ENCODE measurements around the gene TRMO.

The TRMO gene

DNA sequence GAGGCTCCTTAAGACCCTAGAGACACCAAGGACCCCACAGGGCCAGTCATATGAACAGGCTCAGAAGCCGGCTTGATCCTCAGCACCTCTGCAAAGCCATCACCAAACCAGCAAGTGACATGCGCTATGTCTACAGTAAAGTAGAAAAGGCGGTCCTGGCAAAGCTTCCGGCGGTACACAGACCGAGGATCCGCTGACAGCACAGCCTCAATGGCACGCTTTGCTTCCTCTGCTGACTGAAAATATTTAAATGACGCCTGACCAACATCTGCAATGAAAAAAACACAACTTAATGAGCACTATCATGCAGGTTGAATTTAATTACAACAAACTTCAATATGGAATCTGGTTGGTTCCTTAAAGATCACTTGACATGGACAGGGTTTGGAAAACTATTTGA lies 17.6 kb downstream of the TRMO start:
- no peaks in the 10 kb centered on the region for H3K9me3 Mint-ChIP-seq
- H3K4me3 Mint-ChIP-seq, result no peak overlapping the region
- no peak overlapping the region for H3K27ac Mint-ChIP-seq
- peaks cover 10 to 38% of the 10 kb centered on the region in 2 donors for H3K36me3 Mint-ChIP-seq
- H3K27me3 Mint-ChIP-seq, result no peaks in the 10 kb centered on the region
- DNase-seq, result no peak
- H3K4me1 Mint-ChIP-seq, result peaks cover 18 to 39% of the 10 kb centered on the region in 2 donors
- no peak for ATAC-seq (replicated peaks)

DNA sequence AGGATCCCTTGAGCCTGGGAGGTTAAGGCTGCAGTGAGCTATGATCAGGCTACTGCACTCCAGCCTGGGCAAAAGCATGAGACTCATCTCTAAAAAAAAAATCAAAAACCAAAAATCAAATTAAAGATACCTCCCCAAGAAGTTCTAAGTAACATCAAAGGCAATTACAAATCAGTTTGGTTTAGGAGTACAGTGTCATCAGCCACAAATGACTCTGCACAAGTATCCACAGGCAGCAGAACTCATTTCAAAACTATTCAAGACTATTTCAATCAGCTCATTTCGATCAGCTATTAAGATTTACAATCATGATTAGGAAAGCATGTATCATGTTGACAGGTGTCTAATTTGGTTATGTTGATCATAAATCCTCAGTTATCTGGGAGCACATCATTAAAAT lies 19.1 kb downstream of the TRMO start:
- no peak overlapping the region for H3K27ac Mint-ChIP-seq
- H3K4me1 Mint-ChIP-seq, result peaks cover 16 to 32% of the 10 kb centered on the region in 2 donors
- H3K4me3 Mint-ChIP-seq, result no peak overlapping the region
- H3K27me3 Mint-ChIP-seq, result no peaks in the 10 kb centered on the region
- ATAC-seq (replicated peaks), result no peak
- DNase-seq, result no peak
- H3K9me3 Mint-ChIP-seq, result no peaks in the 10 kb centered on the region
- peaks cover 9 to 35% of the 10 kb centered on the region in 2 donors for H3K36me3 Mint-ChIP-seq

- peaks cover 8 to 31% of the 10 kb centered on the region in 2 donors for H3K36me3 Mint-ChIP-seq
- DNase-seq, result no peak
- H3K4me1 Mint-ChIP-seq, result peaks cover 4 to 18% of the 10 kb centered on the region in 2 donors
- no peaks in the 10 kb centered on the region for H3K9me3 Mint-ChIP-seq
- no peak overlapping the region for H3K4me3 Mint-ChIP-seq
- H3K27ac Mint-ChIP-seq, result no peak overlapping the region
- no peaks in the 10 kb centered on the region for H3K27me3 Mint-ChIP-seq
- ATAC-seq (replicated peaks), result no peak
Measured at GRCh38 chr9:97900738-97901565, 21.3 kb downstream of the TRMO start.

GRCh38 chr9:97900103-97900737 lies 22.1 kb downstream of the TRMO start:
- DNase-seq, result no peak
- ATAC-seq (replicated peaks), result no peak
- no peak overlapping the region for H3K27ac Mint-ChIP-seq
- peaks cover 13 to 38% of the 10 kb centered on the region in 2 donors for H3K36me3 Mint-ChIP-seq
- no peaks in the 10 kb centered on the region for H3K27me3 Mint-ChIP-seq
- peaks cover 3 to 14% of the 10 kb centered on the region in 2 donors for H3K4me1 Mint-ChIP-seq
- H3K4me3 Mint-ChIP-seq, result no peak overlapping the region
- no peaks in the 10 kb centered on the region for H3K9me3 Mint-ChIP-seq

DNA sequence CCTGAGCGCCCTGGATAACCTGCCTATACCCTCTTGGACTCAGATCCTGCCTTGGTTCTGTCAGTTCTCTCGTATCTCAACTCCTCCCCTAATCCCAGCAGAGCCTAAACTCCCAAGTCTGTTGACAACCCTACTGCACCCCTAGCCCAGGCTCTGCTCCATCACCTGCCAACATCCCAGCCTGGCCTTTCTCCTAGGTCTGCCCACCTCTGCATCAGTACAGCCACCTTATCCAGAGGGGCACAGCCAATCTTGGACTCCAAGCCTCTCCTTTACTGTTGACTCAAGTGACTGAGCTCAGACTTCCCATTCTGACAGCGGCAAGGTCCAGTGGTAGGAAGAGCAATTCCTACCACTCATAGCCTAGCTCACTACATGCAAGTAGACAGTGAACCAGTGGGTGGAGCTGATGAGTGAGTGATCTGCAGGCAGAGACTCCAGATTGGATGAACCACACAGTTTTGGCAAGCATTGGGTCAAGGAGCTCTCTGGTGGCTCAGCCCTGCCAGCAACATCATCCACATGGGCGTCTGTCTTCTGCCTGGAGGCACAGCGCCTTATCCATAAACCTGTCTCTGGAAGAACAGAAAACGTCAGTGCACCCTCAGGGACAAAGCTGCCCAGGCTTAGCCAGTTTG lies 26.5 kb downstream of the TRMO start:
- H3K27me3 Mint-ChIP-seq, result no peaks in the 10 kb centered on the region
- no peak overlapping the region for H3K27ac Mint-ChIP-seq
- ATAC-seq (replicated peaks) (no peak), DNase-seq (no peak)
- peaks cover 8 to 10% of the 10 kb centered on the region in 2 donors for H3K9me3 Mint-ChIP-seq
- no peaks in the 10 kb centered on the region for H3K4me1 Mint-ChIP-seq
- H3K4me3 Mint-ChIP-seq, result no peak overlapping the region
- peaks cover 24 to 44% of the 10 kb centered on the region in 2 donors for H3K36me3 Mint-ChIP-seq

DNA sequence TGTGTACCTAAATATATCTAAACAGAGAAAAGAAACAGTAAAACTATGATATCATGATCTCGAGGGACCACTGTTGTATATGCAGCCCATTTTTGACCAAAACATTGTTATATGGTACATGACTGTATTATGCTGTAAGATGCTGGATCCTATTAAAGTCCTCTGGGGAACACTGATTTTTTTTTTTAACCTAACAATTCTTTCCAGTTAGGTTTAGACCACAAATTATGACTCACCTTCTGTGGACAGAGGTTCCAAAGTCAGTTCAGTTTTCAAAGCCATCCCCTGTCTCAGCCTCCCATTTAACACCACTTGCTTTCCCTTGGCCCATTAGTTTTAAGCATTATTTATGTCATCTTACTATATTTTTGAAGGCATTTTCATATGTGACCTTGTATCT lies 27.1 kb downstream of the TRMO start:
- Mint-ChIP-seq H3K9me3 (peaks cover 8 to 10% of the 10 kb centered on the region in 2 donors), H3K4me1 (no peaks in the 10 kb centered on the region), H3K27ac (no peak overlapping the region), H3K36me3 (peaks cover 24 to 42% of the 10 kb centered on the region in 2 donors), H3K4me3 (no peak overlapping the region), H3K27me3 (no peaks in the 10 kb centered on the region)
- DNase-seq, result no peak
- no peak for ATAC-seq (replicated peaks)

DNA sequence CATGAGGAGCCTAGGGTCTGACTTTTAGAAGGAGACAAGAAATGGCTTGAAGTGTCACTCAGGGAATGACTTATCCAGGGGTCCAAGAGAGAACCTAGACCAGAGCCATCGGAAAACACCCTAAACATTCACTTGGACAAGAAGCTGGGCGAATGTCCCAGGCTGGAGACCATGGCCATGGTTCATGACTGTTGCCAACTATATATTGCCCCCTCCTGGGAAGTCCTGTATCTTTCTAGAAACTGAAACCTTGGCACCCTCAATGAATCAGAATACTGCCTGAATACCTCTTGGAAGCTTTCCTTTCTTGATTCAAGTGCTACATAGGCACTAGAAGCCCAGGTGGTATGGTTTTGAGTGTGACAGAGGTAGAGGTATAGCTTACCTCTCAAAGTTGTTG lies 29.9 kb downstream of the TRMO start:
- Mint-ChIP-seq H3K9me3 (peaks cover 8 to 10% of the 10 kb centered on the region in 2 donors), H3K4me1 (no peaks in the 10 kb centered on the region), H3K36me3 (peaks cover 18 to 36% of the 10 kb centered on the region in 2 donors), H3K27ac (no peak overlapping the region), H3K4me3 (no peak overlapping the region), H3K27me3 (peaks cover 5% of the 10 kb centered on the region in 2 donors)
- DNase-seq (no peak), ATAC-seq (replicated peaks) (no peak)

DNA sequence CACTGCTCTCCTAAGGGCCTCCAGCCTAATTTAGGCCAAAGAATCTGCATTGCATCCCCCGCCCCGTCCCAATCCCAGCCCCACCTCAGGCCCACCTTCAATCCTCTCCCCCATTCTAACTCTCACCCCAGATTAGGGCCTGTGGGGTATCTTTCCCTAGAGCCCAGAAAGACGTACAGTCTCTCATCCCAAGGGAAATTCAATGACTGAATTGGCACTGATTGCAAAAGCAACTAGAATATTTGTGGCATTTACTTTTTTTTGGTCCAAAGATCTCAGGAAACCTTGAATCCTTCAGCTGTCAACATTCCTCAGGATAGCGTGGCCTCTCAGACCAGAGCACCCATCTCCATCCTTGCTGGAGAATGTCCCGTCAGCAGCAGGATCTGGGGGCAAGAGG lies 30.6 kb downstream of the TRMO start:
- H3K9me3 Mint-ChIP-seq, result peaks cover 8 to 10% of the 10 kb centered on the region in 2 donors
- DNase-seq (no peak), ATAC-seq (replicated peaks) (no peak)
- peaks cover 18 to 36% of the 10 kb centered on the region in 2 donors for H3K36me3 Mint-ChIP-seq
- peaks cover 5% of the 10 kb centered on the region in 2 donors for H3K27me3 Mint-ChIP-seq
- H3K4me3 Mint-ChIP-seq, result no peak overlapping the region
- no peak overlapping the region for H3K27ac Mint-ChIP-seq
- no peaks in the 10 kb centered on the region for H3K4me1 Mint-ChIP-seq

- Mint-ChIP-seq H3K9me3 (peaks cover 8 to 10% of the 10 kb centered on the region in 2 donors), H3K27ac (no peak overlapping the region), H3K4me3 (no peak overlapping the region), H3K4me1 (no peaks in the 10 kb centered on the region), H3K36me3 (peaks cover 12 to 25% of the 10 kb centered on the region in 2 donors), H3K27me3 (peaks cover 5% of the 10 kb centered on the region in 2 donors)
- ATAC-seq (replicated peaks) (peak in 1 of 2 donors; percentile 38), DNase-seq (no peak)
Measured at GRCh38 chr9:97889941-97890887, 32.1 kb downstream of the TRMO start.

DNA sequence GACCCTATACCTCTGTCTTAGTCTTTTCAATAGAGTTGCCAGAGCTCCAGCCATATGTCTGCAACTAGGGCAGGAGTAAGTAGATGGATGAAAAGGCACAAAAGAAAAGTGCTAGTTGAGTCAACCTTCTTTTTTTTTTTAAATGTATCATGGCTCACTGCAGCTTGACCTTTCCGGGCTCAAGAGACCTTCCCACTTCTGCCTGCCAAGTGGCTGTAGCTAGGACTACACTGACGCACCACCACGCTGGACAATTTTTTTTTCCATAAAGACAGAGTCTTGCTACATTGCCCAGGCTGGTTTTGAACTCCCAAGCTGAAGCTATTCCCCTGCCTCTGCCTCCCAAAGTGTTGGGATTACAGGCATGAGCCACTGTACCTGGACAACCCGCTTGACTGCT lies 42.0 kb downstream of the TRMO start:
- H3K27me3 Mint-ChIP-seq, result peaks cover 0 to 4% of the 10 kb centered on the region in 2 donors

GRCh38 chr9:97876061-97876460 lies 46.2 kb downstream of the TRMO start:
- Mint-ChIP-seq H3K9me3 (peaks cover 0 to 4% of the 10 kb centered on the region in 2 donors), H3K4me1 (no peaks in the 10 kb centered on the region), H3K27ac (no peak overlapping the region), H3K4me3 (no peak overlapping the region), H3K27me3 (peaks cover 4% of the 10 kb centered on the region in 2 donors), H3K36me3 (peaks cover 3% of the 10 kb centered on the region in 2 donors)
- no peak for DNase-seq
- no peak for ATAC-seq (replicated peaks)

More for the DNA sequence above, 42.0 kb downstream of the TRMO start:
- H3K27ac Mint-ChIP-seq, result no peak overlapping the region
- ATAC-seq (replicated peaks) (no peak), DNase-seq (no peak)
- no peaks in the 10 kb centered on the region for H3K4me1 Mint-ChIP-seq
- peaks cover 3% of the 10 kb centered on the region in 2 donors for H3K36me3 Mint-ChIP-seq
- H3K4me3 Mint-ChIP-seq, result no peak overlapping the region
- no peaks in the 10 kb centered on the region for H3K9me3 Mint-ChIP-seq

DNA sequence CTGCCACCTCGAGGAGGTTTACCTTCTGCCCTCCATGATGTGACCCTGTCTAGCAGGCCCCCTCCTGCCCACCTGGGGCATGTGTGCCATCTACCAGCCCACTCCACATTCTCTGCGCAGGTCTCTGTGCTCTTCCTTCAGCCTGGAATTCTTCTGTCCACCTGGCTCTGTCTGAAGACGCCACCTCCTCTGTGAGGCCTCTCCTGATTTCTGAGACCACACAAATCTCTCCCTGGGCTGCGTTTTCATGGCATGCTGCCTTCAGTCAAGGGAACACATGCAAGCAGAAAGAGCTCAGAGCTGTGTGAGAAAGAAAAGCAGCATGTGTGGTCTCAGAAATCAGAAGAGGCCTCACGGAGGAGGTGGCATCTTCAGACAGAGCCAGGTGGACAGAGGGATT lies 47.2 kb downstream of the TRMO start:
- Mint-ChIP-seq H3K4me3 (no peak overlapping the region), H3K36me3 (peaks cover 3 to 4% of the 10 kb centered on the region in 2 donors), H3K4me1 (no peaks in the 10 kb centered on the region), H3K27ac (no peak overlapping the region), H3K27me3 (peaks cover 4 to 6% of the 10 kb centered on the region in 2 donors), H3K9me3 (peaks cover 0 to 4% of the 10 kb centered on the region in 2 donors)
- ATAC-seq (replicated peaks) (no peak), DNase-seq (no peak)

- Mint-ChIP-seq H3K36me3 (peaks cover 3 to 4% of the 10 kb centered on the region in 2 donors), H3K27me3 (peaks cover 4 to 9% of the 10 kb centered on the region in 2 donors), H3K4me1 (no peaks in the 10 kb centered on the region), H3K9me3 (peaks cover 0 to 4% of the 10 kb centered on the region in 2 donors), H3K27ac (no peak overlapping the region), H3K4me3 (no peak overlapping the region)
- DNase-seq (no peak), ATAC-seq (replicated peaks) (no peak)
Measured at GRCh38 chr9:97874624-97875023, 47.7 kb downstream of the TRMO start.

Measured in stimulated activated naive B cell treated with anti-CD40 and anti-IgM and Interleukin-4, amounts not matched to agents 10 μg/mL and 1 μg/mL and 100 μg/mL, for 72 hours (primary cell).